NCI-H2196 treated with DMSO at 0.1 percent for 48 hours (cell line): Measurements from ENCODE around the gene NUDT3.
"Not testable (repeated sequence)": the region's sequence is repeated elsewhere in the genome, so short reads cannot be mapped to it uniquely, and the experiment has no call there.

ENCODE experiments used
- DNase-seq: peaks from one replicate; lab custom pipeline; 2025; ENCODE audit not compliant: unreplicated experiment; lab: John Stamatoyannopoulos, UW

NUDT3 gene

GRCh38 chr6:34346175-34347119 lies 46.0 kb downstream of the NUDT3 start:
- no peak for DNase-seq

- no peak for DNase-seq
Measured at GRCh38 chr6:34343806-34344205, 48.7 kb downstream of the NUDT3 start.

GRCh38 chr6:34342247-34342646 lies 50.2 kb downstream of the NUDT3 start:
- DNase-seq, result no peak

GRCh38 chr6:34341481-34341971 lies 50.9 kb downstream of the NUDT3 start:
- DNase-seq, result no peak

GRCh38 chr6:34340906-34341480 lies 51.5 kb downstream of the NUDT3 start:
- DNase-seq, result no peak

- DNase-seq, result no peak
Measured at GRCh38 chr6:34340394-34340793, 52.1 kb downstream of the NUDT3 start.

- no peak for DNase-seq
Measured at GRCh38 chr6:34339971-34340370, 52.5 kb downstream of the NUDT3 start.

- DNase-seq, result no peak
Measured at GRCh38 chr6:34339432-34339831, 53.0 kb downstream of the NUDT3 start.

GRCh38 chr6:34338811-34339210 lies 53.7 kb downstream of the NUDT3 start:
- no peak for DNase-seq

GRCh38 chr6:34338377-34338776 lies 54.1 kb downstream of the NUDT3 start:
- no peak for DNase-seq

GRCh38 chr6:34334796-34335416 lies 57.6 kb downstream of the NUDT3 start:
- no peak for DNase-seq

- DNase-seq, result no peak
Measured at GRCh38 chr6:34333858-34334257, 58.6 kb downstream of the NUDT3 start.

GRCh38 chr6:34332251-34333198 lies 59.9 kb downstream of the NUDT3 start:
- DNase-seq, result no peak

GRCh38 chr6:34331371-34332050 lies 61.0 kb downstream of the NUDT3 start:
- DNase-seq, result no peak

- DNase-seq, result not testable (repeated sequence)
Measured at GRCh38 chr6:34329814-34330213, 62.7 kb downstream of the NUDT3 start.

- DNase-seq, result no peak
Measured at GRCh38 chr6:34328969-34329368, 63.5 kb downstream of the NUDT3 start.

GRCh38 chr6:34327313-34328205 lies 64.9 kb downstream of the NUDT3 start:
- not testable (repeated sequence) for DNase-seq

- no peak for DNase-seq
Measured at GRCh38 chr6:34325633-34326032, 66.8 kb downstream of the NUDT3 start.
